ENCODE data around the gene NPAS3.

Gene NPAS3

GRCh38 chr14:33685698-33686097, 747.0 kb downstream of the NPAS3 start:
- DNase-seq: no peak
- no peak for TF ChIP-seq GATA1 (IDR thresholded peaks at IDR 0.05; ENCODE audit: low read depth, low read length)
- no peak for TF ChIP-seq POLR2A (IDR thresholded peaks at IDR 0.05; ENCODE audit: low read length)

- no peak for DNase-seq
- TF ChIP-seq POLR2A (IDR thresholded peaks at IDR 0.05; ENCODE audit: low read length) (no peak), GATA1 (IDR thresholded peaks at IDR 0.05; ENCODE audit: low read depth, low read length) (no peak)
Measured at GRCh38 chr14:33686218-33686617, 747.5 kb downstream of the NPAS3 start.

DNA sequence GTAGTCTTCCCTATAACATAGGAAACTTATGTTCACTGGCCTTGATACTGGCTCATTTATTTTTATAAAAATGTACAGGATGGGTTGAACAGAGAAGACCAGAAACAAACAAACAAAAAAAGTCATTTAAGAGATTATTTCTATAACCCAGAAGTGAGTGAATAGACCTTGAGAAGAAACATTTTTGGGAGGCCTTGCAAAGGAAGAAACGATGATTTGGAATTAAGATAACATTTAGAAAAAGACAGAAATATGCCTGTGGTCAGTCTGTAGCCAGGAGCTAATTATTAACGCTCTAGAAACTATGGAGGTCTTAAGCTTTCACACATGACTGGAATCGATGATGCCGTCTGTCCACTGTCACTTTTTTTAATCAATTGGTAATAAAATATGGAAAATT, 748.2 kb downstream of the NPAS3 start:
- TF ChIP-seq GATA1 (IDR thresholded peaks at IDR 0.05; ENCODE audit: low read depth, low read length) (no peak), POLR2A (IDR thresholded peaks at IDR 0.05; ENCODE audit: low read length) (no peak)
- no peak for DNase-seq

DNA sequence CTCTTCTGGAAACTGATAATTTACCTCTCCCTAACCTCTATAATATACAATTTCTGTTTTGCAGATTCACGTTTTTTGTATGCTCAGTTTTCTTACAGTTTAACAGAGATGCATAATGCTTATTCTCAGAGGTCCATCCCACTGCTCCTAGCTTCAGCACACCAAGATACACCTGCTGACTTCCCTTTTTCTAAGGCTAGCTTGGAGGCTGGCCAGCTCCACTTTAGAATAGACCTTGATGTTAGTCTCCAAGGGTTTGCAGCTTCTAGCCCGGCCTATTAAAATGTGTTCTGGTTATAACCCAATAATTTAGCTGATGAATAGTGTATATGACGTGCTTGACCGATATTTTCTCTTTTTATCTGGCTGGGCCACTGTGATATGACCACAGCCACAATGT, 751.0 kb downstream of the NPAS3 start:
- DNase-seq: no peak
- no peak for TF ChIP-seq GATA1 (IDR thresholded peaks at IDR 0.05; ENCODE audit: low read depth, low read length)
- no peak for TF ChIP-seq POLR2A (IDR thresholded peaks at IDR 0.05; ENCODE audit: low read length)

- DNase-seq: no peak
- TF ChIP-seq GATA1 (IDR thresholded peaks at IDR 0.05; ENCODE audit: low read depth, low read length) (no peak), POLR2A (IDR thresholded peaks at IDR 0.05; ENCODE audit: low read length) (no peak)
Measured at GRCh38 chr14:33691907-33692306, 753.2 kb downstream of the NPAS3 start.

DNA sequence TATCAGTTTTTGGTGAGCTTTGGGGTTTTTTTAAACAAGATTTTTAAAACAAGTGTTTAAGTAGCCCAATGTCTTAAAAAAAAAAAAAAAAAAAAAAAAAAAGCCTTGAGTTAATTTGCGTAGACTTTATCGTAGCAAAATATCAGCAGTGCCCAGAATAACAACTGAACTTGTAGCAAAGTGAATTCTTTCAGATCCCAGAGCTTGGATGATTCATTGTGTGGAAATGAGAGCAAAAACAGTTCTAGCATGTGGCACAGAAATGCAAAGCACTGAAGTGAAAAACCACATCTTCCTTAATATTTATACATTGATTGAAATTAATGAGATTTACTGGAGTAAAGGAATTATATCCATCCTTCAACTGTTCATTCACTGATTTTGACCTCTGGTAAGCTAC, 754.1 kb downstream of the NPAS3 start:
- TF ChIP-seq GATA1 (IDR thresholded peaks at IDR 0.05; ENCODE audit: low read depth, low read length): no peak
- no peak for TF ChIP-seq POLR2A (IDR thresholded peaks at IDR 0.05; ENCODE audit: low read length)
- DNase-seq: no peak

DNA sequence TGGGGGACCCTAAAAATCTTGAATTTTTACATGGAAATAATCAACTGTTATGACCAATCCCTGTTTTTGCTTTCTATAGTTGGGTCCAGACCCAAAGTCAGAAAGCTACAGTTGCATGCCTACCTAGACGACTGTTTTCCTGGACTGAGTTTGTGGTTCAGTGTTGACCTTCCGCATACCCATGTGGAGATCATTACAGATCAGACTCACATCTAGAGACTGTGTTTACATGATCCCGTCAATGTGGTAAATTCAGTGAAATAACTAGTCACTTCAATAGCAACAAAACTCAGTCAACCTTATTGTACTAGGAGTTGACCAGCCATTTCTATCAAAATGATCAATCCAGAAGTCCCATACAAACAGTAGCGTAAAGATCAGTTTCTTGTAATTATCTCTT, 754.6 kb downstream of the NPAS3 start:
- no peak for DNase-seq
- TF ChIP-seq GATA1 (IDR thresholded peaks at IDR 0.05; ENCODE audit: low read depth, low read length) (no peak), POLR2A (IDR thresholded peaks at IDR 0.05; ENCODE audit: low read length) (no peak)

- no peak for DNase-seq
Measured at GRCh38 chr14:33696165-33696564, 757.5 kb downstream of the NPAS3 start.

GRCh38 chr14:33699300-33699983, 760.8 kb downstream of the NPAS3 start:
- no peak for TF ChIP-seq POLR2A (IDR thresholded peaks at IDR 0.05; ENCODE audit: low read length)
- TF ChIP-seq GATA1 (IDR thresholded peaks at IDR 0.05; ENCODE audit: low read depth, low read length): no peak
- DNase-seq: no peak

More at GRCh38 chr14:33696165-33696564, 757.5 kb downstream of the NPAS3 start:
- TF ChIP-seq GATA1 (IDR thresholded peaks at IDR 0.05; ENCODE audit: low read depth, low read length) (no peak), POLR2A (IDR thresholded peaks at IDR 0.05; ENCODE audit: low read length) (no peak)

DNA sequence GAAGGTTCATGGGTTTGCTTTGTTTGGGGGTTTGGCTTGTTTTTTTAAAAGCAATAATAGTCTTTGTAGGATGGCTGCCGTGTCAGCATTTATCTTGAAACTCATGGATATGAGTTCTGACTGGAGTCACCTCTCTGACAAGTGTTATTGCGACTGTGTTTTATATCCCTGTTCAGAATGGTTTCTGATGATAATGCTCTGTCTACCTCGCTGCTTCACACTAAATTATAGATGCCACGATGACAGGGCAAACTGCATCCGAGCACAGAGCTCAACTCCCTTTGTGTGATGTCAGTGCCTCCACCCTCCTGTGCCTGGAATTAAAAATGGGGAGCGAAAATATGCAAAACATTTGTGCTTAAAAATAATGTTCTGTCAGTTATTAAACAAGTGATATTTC, 761.4 kb downstream of the NPAS3 start:
- TF ChIP-seq GATA1 (IDR thresholded peaks at IDR 0.05; ENCODE audit: low read depth, low read length) (no peak), POLR2A (IDR thresholded peaks at IDR 0.05; ENCODE audit: low read length) (no peak)
- no peak for DNase-seq

DNA sequence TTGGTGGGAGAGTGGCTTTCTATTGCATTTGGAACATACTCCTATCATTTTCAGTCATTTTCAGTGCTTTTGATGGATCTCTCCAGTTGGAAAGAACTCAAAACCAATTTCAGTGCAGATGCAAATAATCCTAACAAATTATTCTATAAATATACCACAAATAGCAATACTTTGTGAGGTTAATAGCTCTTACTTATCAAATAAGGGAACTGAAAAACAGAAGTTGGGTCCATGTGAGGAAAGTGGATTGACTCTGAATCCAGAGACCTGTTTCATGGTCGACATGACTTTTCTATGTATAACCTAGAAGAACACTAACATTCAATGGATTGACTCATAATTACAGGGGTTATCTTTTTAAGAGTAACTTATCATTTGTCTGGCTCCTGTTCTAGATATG, 763.6 kb downstream of the NPAS3 start:
- TF ChIP-seq GATA1 (IDR thresholded peaks at IDR 0.05; ENCODE audit: low read depth, low read length): no peak
- TF ChIP-seq POLR2A (IDR thresholded peaks at IDR 0.05; ENCODE audit: low read length): no peak
- DNase-seq: no peak

DNA sequence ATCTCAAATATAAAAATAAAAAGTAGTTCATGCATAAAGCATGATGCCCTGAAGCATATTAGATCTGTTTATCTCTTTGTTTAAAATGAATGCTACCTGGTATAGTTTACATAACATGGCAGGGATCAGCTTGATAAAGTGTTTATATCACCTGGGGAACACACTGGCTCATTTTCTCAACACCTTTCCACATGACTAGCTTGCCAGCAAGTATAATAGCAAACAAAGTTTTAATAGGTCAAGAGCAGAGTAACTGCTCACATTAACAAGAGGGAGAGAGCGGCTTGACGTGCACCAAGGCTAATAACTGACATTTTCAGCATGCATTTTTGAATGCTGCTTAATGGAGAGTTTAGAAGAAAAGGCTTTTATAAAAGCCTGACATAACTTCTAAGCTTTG, 765.8 kb downstream of the NPAS3 start:
- no peak for DNase-seq
- TF ChIP-seq POLR2A (IDR thresholded peaks at IDR 0.05; ENCODE audit: low read length) (no peak), GATA1 (IDR thresholded peaks at IDR 0.05; ENCODE audit: low read depth, low read length) (no peak)

- DNase-seq: no peak
- no peak for TF ChIP-seq POLR2A (IDR thresholded peaks at IDR 0.05; ENCODE audit: low read length)
- TF ChIP-seq GATA1 (IDR thresholded peaks at IDR 0.05; ENCODE audit: low read depth, low read length): no peak
Measured at GRCh38 chr14:33705490-33705889, 766.8 kb downstream of the NPAS3 start.

DNA sequence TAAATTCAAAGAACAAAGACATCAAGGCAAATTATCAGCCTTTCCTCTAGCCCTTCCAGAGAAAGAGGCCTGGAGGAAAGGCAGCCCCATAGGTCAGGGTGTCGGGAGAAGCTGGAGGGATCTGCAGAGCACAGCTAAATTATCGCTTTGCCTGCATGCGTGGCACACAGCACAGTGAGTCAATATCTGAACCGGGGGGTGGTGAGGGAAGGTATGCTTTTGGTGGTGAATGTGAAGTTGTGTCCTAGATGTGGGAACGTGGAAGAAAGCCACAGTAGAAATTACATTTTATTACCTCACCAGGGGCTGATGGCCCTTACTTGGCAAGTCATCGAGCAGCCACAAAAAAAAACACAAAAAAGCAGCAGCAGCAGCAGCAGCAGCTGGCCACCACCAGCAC, 769.0 kb downstream of the NPAS3 start:
- TF ChIP-seq GATA1 (IDR thresholded peaks at IDR 0.05; ENCODE audit: low read depth, low read length): no peak
- TF ChIP-seq POLR2A (IDR thresholded peaks at IDR 0.05; ENCODE audit: low read length): no peak

DNA sequence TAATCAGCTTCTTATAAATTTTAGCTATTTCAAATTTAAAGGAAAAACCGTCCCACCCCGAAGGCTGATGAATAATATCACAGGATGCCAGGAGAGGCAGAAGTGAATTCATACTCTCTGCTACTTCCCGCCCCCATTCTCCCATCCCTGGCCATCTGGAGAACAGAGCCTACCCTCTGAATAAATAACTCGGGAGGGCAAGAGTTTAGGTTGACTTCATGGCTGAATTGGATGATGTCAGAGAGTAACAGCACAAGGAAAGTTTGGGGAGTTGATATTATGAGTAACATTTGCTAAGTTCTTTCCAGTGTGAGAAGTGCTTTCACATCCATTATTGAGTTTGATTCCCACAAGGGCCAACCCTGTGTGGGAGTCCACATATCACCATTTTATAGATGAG, 770.6 kb downstream of the NPAS3 start:
- DNase-seq: no peak
- no peak for TF ChIP-seq GATA1 (IDR thresholded peaks at IDR 0.05; ENCODE audit: low read depth, low read length)
- TF ChIP-seq POLR2A (IDR thresholded peaks at IDR 0.05; ENCODE audit: low read length): no peak

More for the DNA sequence above, 769.0 kb downstream of the NPAS3 start:
- no peak for DNase-seq

Measured in erythroblast (primary cell).